Measurements from ENCODE around the gene D2HGDH. TPM values are rescaled to one million over a fixed set of nuclear protein-coding genes. Genes with fewer than 3 reads are reported as not detected.

The D2HGDH gene
- total and polyA plus RNA-seq, 9 of the 15 experiments (the other 6 are each of a cell fraction or from before 2014, with no cell fraction given) = 0.39 to 30.8 (median 10.3) TPM

DNA sequence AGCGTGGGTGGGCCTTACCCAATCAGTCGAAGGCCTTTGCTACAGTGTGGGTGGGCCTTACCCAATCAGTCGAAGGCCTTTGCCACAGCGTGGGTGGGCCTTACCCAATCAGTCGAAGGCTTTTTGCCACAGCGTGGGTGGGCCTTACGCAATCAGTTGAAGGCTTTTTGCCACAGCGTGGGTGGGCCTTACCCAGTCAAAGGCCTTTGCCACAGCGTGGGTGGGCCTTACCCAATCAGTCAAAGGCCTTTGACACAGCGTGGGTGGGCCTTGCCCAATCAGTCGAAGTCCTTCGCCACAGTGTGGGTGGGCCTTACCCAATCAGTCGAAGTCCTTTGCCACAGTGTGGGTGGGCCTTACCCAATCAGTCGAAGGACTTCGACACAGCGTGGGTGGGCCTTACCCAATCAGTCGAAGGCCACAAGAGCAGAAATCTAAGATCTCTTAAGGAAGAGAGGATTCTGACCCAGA lies 25.9 kb downstream of the D2HGDH start (continued):
- TF ChIP-seq, protein P1, sequence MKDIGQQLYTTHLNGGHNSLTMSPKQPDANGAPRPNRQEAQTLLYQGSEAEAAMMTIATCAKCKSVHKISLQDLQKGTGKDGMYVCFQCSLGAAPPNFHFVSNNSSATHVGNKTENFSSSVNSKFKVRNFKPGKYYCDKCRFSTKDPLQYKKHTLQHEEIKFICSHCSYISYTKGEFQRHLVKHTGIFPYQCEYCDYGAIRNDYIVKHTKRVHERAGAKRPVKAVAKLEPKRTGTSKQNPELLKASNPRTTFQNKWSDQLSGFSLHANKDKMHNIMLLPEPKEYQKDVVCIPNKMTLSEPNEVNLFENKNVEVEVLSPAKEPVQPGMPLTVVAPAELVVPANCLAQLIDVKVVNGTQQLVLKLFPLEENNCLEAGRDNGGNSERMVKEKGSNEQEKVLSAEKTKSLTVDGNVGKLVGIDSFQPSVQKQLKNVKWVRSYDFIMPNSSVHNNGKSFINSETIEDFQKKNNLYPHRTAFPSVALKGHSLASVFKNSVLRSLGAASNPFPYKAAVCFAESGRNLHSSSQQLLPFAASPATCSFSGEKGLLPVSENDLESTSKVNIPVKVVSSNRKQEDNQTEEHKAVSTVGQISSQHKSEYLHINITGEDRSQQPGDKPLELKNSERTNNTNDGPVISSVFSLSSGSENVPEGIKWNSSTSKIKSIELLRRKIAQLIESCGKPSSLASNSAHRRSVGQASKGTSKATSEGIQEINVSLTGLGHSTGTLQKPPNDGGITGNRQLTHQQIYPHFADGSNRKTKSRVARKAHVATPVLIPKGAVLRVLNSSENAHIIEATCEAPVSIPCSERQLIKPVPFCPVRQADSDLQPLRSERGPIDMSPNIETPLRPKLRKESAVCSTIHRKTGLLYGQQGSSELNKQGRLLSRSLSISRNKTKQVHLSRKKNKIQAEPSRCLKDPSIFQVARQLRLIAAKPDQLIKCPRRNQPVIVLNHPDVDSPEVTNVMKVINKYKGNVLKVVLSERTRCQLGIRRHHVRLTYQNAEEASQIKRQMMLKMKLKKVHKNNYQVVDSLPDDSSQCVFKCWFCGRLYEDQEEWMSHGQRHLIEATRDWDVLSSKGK (CRISPR knock-in tag; IDR thresholded peaks at IDR 0.05) = no peak
- TF ChIP-seq, protein P2, sequence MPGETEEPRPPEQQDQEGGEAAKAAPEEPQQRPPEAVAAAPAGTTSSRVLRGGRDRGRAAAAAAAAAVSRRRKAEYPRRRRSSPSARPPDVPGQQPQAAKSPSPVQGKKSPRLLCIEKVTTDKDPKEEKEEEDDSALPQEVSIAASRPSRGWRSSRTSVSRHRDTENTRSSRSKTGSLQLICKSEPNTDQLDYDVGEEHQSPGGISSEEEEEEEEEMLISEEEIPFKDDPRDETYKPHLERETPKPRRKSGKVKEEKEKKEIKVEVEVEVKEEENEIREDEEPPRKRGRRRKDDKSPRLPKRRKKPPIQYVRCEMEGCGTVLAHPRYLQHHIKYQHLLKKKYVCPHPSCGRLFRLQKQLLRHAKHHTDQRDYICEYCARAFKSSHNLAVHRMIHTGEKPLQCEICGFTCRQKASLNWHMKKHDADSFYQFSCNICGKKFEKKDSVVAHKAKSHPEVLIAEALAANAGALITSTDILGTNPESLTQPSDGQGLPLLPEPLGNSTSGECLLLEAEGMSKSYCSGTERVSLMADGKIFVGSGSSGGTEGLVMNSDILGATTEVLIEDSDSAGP (CRISPR knock-in tag; IDR thresholded peaks at IDR 0.05) = no peak
- TF ChIP-seq ERF (CRISPR knock-in tag; IDR thresholded peaks at IDR 0.05) (no peak), RBM25 (IDR thresholded peaks at IDR 0.05; ENCODE audit: low read depth, low read length, severe bottlenecking) (peak; percentile 72), ZNF717 (CRISPR knock-in tag; IDR thresholded peaks at IDR 0.05) (no peak), RHOXF2B (CRISPR knock-in tag; conservative IDR thresholded peaks at IDR 0.05) (no peak), CBFB (CRISPR knock-in tag; IDR thresholded peaks at IDR 0.05) (no peak), KDM5B (IDR thresholded peaks at IDR 0.05; ENCODE audit: insufficient replicate concordance, low read depth, low read length) (no peak), HCFC1 (IDR thresholded peaks at IDR 0.05; ENCODE audit: low read depth, low read length) (no peak), KLF16 (IDR thresholded peaks at IDR 0.05) (no peak), XRCC5 (IDR thresholded peaks at IDR 0.05; ENCODE audit: low read depth, low read length) (0 out of 2 replicates have a peak, but pooled peaks have one; percentile 45), SP1 (CRISPR knock-in tag; IDR thresholded peaks at IDR 0.05) (peak; percentile 60), POLR2H (tag; IDR thresholded peaks at IDR 0.05; ENCODE audit: low read depth) (no peak), FOXK2 (conservative IDR thresholded peaks at IDR 0.05 in 1 of 2, IDR thresholded peaks at IDR 0.05 in 1 of 2; ENCODE audit: low read depth in 2 of 2) (no peak)
- TF ChIP-seq, protein P3, sequence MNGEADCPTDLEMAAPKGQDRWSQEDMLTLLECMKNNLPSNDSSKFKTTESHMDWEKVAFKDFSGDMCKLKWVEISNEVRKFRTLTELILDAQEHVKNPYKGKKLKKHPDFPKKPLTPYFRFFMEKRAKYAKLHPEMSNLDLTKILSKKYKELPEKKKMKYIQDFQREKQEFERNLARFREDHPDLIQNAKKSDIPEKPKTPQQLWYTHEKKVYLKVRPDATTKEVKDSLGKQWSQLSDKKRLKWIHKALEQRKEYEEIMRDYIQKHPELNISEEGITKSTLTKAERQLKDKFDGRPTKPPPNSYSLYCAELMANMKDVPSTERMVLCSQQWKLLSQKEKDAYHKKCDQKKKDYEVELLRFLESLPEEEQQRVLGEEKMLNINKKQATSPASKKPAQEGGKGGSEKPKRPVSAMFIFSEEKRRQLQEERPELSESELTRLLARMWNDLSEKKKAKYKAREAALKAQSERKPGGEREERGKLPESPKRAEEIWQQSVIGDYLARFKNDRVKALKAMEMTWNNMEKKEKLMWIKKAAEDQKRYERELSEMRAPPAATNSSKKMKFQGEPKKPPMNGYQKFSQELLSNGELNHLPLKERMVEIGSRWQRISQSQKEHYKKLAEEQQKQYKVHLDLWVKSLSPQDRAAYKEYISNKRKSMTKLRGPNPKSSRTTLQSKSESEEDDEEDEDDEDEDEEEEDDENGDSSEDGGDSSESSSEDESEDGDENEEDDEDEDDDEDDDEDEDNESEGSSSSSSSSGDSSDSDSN (IDR thresholded peaks at IDR 0.05; ENCODE audit: borderline replicate concordance in 1 of 2, low read depth in 2 of 2, low read length in 2 of 2) = no peak
